HG03060 (cell line): ENCODE measurements around the gene OGFR.

Experiments
- ATAC-seq: cut with Tn5 transposase; IDR thresholded peaks from one replicate; pipeline ENCODE4 v1.9.1; 2021; ENCODE audit warnings: low read depth, moderate number of reproducible peaks; ENCODE audit not compliant: unreplicated experiment

Gene OGFR

GRCh38 chr20:62782149-62782892 lies 22.3 kb upstream of the OGFR start:
- no peak for ATAC-seq

- ATAC-seq, result no peak
Measured at GRCh38 chr20:62782893-62783278, 21.7 kb upstream of the OGFR start.

- ATAC-seq, result no peak
Measured at GRCh38 chr20:62784497-62784896, 20.1 kb upstream of the OGFR start.

- ATAC-seq, result no peak
Measured at GRCh38 chr20:62785393-62785792, 19.2 kb upstream of the OGFR start.

GRCh38 chr20:62786157-62786556 lies 18.5 kb upstream of the OGFR start:
- ATAC-seq, result no peak

- ATAC-seq, result no peak
Measured at GRCh38 chr20:62787321-62787720, 17.3 kb upstream of the OGFR start.

- no peak for ATAC-seq
Measured at GRCh38 chr20:62787866-62788265, 16.8 kb upstream of the OGFR start.

GRCh38 chr20:62788607-62789006 lies 16.0 kb upstream of the OGFR start:
- no peak for ATAC-seq

GRCh38 chr20:62790075-62790474 lies 14.6 kb upstream of the OGFR start:
- no peak for ATAC-seq

- ATAC-seq, result no peak
Measured at GRCh38 chr20:62791301-62792181, 13.1 kb upstream of the OGFR start.

- no peak for ATAC-seq
Measured at GRCh38 chr20:62792182-62792939, 12.3 kb upstream of the OGFR start.

- ATAC-seq, result no peak
Measured at GRCh38 chr20:62792940-62793756, 11.5 kb upstream of the OGFR start.

- ATAC-seq, result no peak
Measured at GRCh38 chr20:62793757-62794006, 11.0 kb upstream of the OGFR start.

- ATAC-seq, result peak; percentile 56
Measured at GRCh38 chr20:62794007-62794724, 10.5 kb upstream of the OGFR start.

GRCh38 chr20:62795023-62795761 lies 9.4 kb upstream of the OGFR start:
- no peak for ATAC-seq

GRCh38 chr20:62796699-62797491 lies 7.7 kb upstream of the OGFR start:
- no peak for ATAC-seq

- ATAC-seq, result no peak
Measured at GRCh38 chr20:62797671-62798532, 6.7 kb upstream of the OGFR start.

GRCh38 chr20:62799036-62799435 lies 5.6 kb upstream of the OGFR start:
- ATAC-seq, result no peak
